ENCODE results near the gene HECTD4. TPM values are rescaled to one million over a fixed set of nuclear protein-coding genes. Genes with fewer than 3 reads are reported as not detected.

The HECTD4 gene
- 38.1 TPM for polyA plus RNA-seq
- long read RNA-seq, donor 1, result 0 reads
- long read RNA-seq, donor 2, result 0 reads
- long read RNA-seq, donor 3, result 0 reads
- long read RNA-seq, donor 4, result 0 reads
- long read RNA-seq, donor 5, result 0 reads
- long read RNA-seq, donor 6, result 0 reads
- long read RNA-seq, donor 7, result 0 reads
- long read RNA-seq, donor 8, result 0 reads
- long read RNA-seq, donor 9, result 0 reads
- long read RNA-seq, donor 10, result 0 reads
- long read RNA-seq, donor 11, result 0 reads

- no peaks in the 10 kb centered on the region for H3K27me3 ChIP-seq (ENCODE audit: control insufficient read depth, insufficient read depth, low read length)
- WGBS (ENCODE audit: insufficient coverage, low lambda C conversion rate), result no CpG with 5 or more reads among the region's 106 CpGs
- no peaks in the 10 kb centered on the region for H3K36me3 ChIP-seq (ENCODE audit: control insufficient read depth, insufficient read depth, low read length)
- peak; percentile 88 to 92 for DNase-seq
- H3K4me1 ChIP-seq (ENCODE audit: control insufficient read depth, insufficient read depth, low read length), result no peaks in the 10 kb centered on the region
- H3K27ac ChIP-seq (ENCODE audit: low read length), result peak within 1 kb of the TSS; percentile 64
- peak within 1 kb of the TSS; percentile 79 for H3K4me3 ChIP-seq (ENCODE audit: low read length)
- no peaks in the 10 kb centered on the region for H3K9me3 ChIP-seq (ENCODE audit: control insufficient read depth, low read depth, low read length)
Measured at GRCh38 chr12:112381883-112382796, at the start of gene HECTD4. Gene HECTD4, minus strand, starts transcription at chr12:112382431. Its CDS starts 303 bp downstream, at chr12:112382128.

- Histone ChIP-seq H3K9me3 (ENCODE audit: control insufficient read depth, low read depth, low read length) (no peaks in the 10 kb centered on the region), H3K4me1 (ENCODE audit: control insufficient read depth, insufficient read depth, low read length) (no peaks in the 10 kb centered on the region), H3K4me3 (ENCODE audit: low read length) (no peak overlapping the region), H3K27ac (ENCODE audit: low read length) (no peak overlapping the region), H3K36me3 (ENCODE audit: control insufficient read depth, insufficient read depth, low read length) (no peaks in the 10 kb centered on the region), H3K27me3 (ENCODE audit: control insufficient read depth, insufficient read depth, low read length) (no peaks in the 10 kb centered on the region)
- WGBS (ENCODE audit: insufficient coverage, low lambda C conversion rate), result 100% methylated on average over 1 of the region's 3 CpGs
- no peak for DNase-seq
Measured at GRCh38 chr12:112431965-112432364, 49.7 kb upstream of the HECTD4 start.

GRCh38 chr12:112430929-112431328, 48.7 kb upstream of the HECTD4 start:
- WGBS (ENCODE audit: insufficient coverage, low lambda C conversion rate), result no CpG with 5 or more reads among the region's 5 CpGs
- no peaks in the 10 kb centered on the region for H3K9me3 ChIP-seq (ENCODE audit: control insufficient read depth, low read depth, low read length)
- DNase-seq, result no peak
- H3K27ac ChIP-seq (ENCODE audit: low read length), result no peak overlapping the region
- no peaks in the 10 kb centered on the region for H3K36me3 ChIP-seq (ENCODE audit: control insufficient read depth, insufficient read depth, low read length)
- H3K27me3 ChIP-seq (ENCODE audit: control insufficient read depth, insufficient read depth, low read length), result no peaks in the 10 kb centered on the region
- H3K4me1 ChIP-seq (ENCODE audit: control insufficient read depth, insufficient read depth, low read length), result no peaks in the 10 kb centered on the region
- no peak overlapping the region for H3K4me3 ChIP-seq (ENCODE audit: low read length)

- DNase-seq, result no peak
- Histone ChIP-seq H3K27me3 (ENCODE audit: control insufficient read depth, insufficient read depth, low read length) (no peaks in the 10 kb centered on the region), H3K27ac (ENCODE audit: low read length) (no peak overlapping the region), H3K36me3 (ENCODE audit: control insufficient read depth, insufficient read depth, low read length) (no peaks in the 10 kb centered on the region), H3K4me3 (ENCODE audit: low read length) (no peak overlapping the region), H3K4me1 (ENCODE audit: control insufficient read depth, insufficient read depth, low read length) (no peaks in the 10 kb centered on the region), H3K9me3 (ENCODE audit: control insufficient read depth, low read depth, low read length) (no peaks in the 10 kb centered on the region)
- WGBS (ENCODE audit: insufficient coverage, low lambda C conversion rate), result no CpG with 5 or more reads among the region's 2 CpGs
Measured at GRCh38 chr12:112427760-112428159, 45.5 kb upstream of the HECTD4 start.

GRCh38 chr12:112425582-112426382, 43.6 kb upstream of the HECTD4 start:
- Histone ChIP-seq H3K36me3 (ENCODE audit: control insufficient read depth, insufficient read depth, low read length) (no peaks in the 10 kb centered on the region), H3K9me3 (ENCODE audit: control insufficient read depth, low read depth, low read length) (no peaks in the 10 kb centered on the region), H3K27ac (ENCODE audit: low read length) (no peak overlapping the region), H3K4me1 (ENCODE audit: control insufficient read depth, insufficient read depth, low read length) (no peaks in the 10 kb centered on the region), H3K27me3 (ENCODE audit: control insufficient read depth, insufficient read depth, low read length) (no peaks in the 10 kb centered on the region), H3K4me3 (ENCODE audit: low read length) (no peak overlapping the region)
- DNase-seq, result no peak
- no CpG with 5 or more reads among the region's 7 CpGs for WGBS (ENCODE audit: insufficient coverage, low lambda C conversion rate)

- DNase-seq, result no peak
- Histone ChIP-seq H3K9me3 (ENCODE audit: control insufficient read depth, low read depth, low read length) (no peaks in the 10 kb centered on the region), H3K4me3 (ENCODE audit: low read length) (no peak overlapping the region), H3K4me1 (ENCODE audit: control insufficient read depth, insufficient read depth, low read length) (peaks cover 5% of the 10 kb centered on the region), H3K36me3 (ENCODE audit: control insufficient read depth, insufficient read depth, low read length) (no peaks in the 10 kb centered on the region), H3K27me3 (ENCODE audit: control insufficient read depth, insufficient read depth, low read length) (no peaks in the 10 kb centered on the region), H3K27ac (ENCODE audit: low read length) (no peak overlapping the region)
- 100% methylated on average over 1 of the region's 3 CpGs for WGBS (ENCODE audit: insufficient coverage, low lambda C conversion rate)
Measured at GRCh38 chr12:112424126-112424525, 41.9 kb upstream of the HECTD4 start.

GRCh38 chr12:112422531-112422930, 40.3 kb upstream of the HECTD4 start:
- Histone ChIP-seq H3K36me3 (ENCODE audit: control insufficient read depth, insufficient read depth, low read length) (no peaks in the 10 kb centered on the region), H3K9me3 (ENCODE audit: control insufficient read depth, low read depth, low read length) (no peaks in the 10 kb centered on the region), H3K27me3 (ENCODE audit: control insufficient read depth, insufficient read depth, low read length) (no peaks in the 10 kb centered on the region), H3K4me1 (ENCODE audit: control insufficient read depth, insufficient read depth, low read length) (peaks cover 9% of the 10 kb centered on the region), H3K27ac (ENCODE audit: low read length) (no peak overlapping the region), H3K4me3 (ENCODE audit: low read length) (no peak overlapping the region)
- no CpG with 5 or more reads among the region's 5 CpGs for WGBS (ENCODE audit: insufficient coverage, low lambda C conversion rate)
- DNase-seq, result no peak

- no peak overlapping the region for H3K4me3 ChIP-seq (ENCODE audit: low read length)
- H3K27me3 ChIP-seq (ENCODE audit: control insufficient read depth, insufficient read depth, low read length), result no peaks in the 10 kb centered on the region
- no peaks in the 10 kb centered on the region for H3K36me3 ChIP-seq (ENCODE audit: control insufficient read depth, insufficient read depth, low read length)
- no CpG with 5 or more reads among the region's 1 CpG for WGBS (ENCODE audit: insufficient coverage, low lambda C conversion rate)
- no peaks in the 10 kb centered on the region for H3K9me3 ChIP-seq (ENCODE audit: control insufficient read depth, low read depth, low read length)
- peaks cover 9% of the 10 kb centered on the region for H3K4me1 ChIP-seq (ENCODE audit: control insufficient read depth, insufficient read depth, low read length)
- H3K27ac ChIP-seq (ENCODE audit: low read length), result no peak overlapping the region
- DNase-seq, result no peak
Measured at GRCh38 chr12:112421363-112421762, 39.1 kb upstream of the HECTD4 start.

GRCh38 chr12:112420740-112421139, 38.5 kb upstream of the HECTD4 start:
- no peak for DNase-seq
- WGBS (ENCODE audit: insufficient coverage, low lambda C conversion rate), result 48% methylated on average over 2 of the region's 3 CpGs
- Histone ChIP-seq H3K4me3 (ENCODE audit: low read length) (no peak overlapping the region), H3K36me3 (ENCODE audit: control insufficient read depth, insufficient read depth, low read length) (no peaks in the 10 kb centered on the region), H3K27ac (ENCODE audit: low read length) (no peak overlapping the region), H3K4me1 (ENCODE audit: control insufficient read depth, insufficient read depth, low read length) (peaks cover 9% of the 10 kb centered on the region), H3K27me3 (ENCODE audit: control insufficient read depth, insufficient read depth, low read length) (no peaks in the 10 kb centered on the region), H3K9me3 (ENCODE audit: control insufficient read depth, low read depth, low read length) (no peaks in the 10 kb centered on the region)
